Measurements from ENCODE around the gene MSN.
A peak's percentile ranks its signal among the peaks of the same experiment; 100 is the strongest.

MSN gene

DNA sequence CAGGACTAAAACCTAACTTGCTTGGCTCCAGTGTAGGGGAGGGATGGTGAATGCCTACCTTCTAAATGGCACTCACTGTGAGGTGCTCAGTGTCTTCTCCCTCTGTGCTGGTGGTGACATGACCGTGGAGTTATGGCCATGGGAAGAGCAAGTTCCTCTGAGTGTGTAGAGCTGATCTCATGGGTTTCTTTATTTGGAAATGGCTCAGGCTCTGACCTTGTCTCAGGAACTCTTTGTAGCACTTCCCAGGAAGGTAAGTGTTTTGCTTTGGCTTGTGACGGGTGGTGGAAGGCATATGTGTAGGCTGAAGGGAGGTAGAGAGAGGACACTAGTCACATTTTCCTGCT, 6.4 kb downstream of the MSN start:
- DNase-seq (ENCODE audit: low spot score) (no peak), FAIRE-seq (no peak)

DNA sequence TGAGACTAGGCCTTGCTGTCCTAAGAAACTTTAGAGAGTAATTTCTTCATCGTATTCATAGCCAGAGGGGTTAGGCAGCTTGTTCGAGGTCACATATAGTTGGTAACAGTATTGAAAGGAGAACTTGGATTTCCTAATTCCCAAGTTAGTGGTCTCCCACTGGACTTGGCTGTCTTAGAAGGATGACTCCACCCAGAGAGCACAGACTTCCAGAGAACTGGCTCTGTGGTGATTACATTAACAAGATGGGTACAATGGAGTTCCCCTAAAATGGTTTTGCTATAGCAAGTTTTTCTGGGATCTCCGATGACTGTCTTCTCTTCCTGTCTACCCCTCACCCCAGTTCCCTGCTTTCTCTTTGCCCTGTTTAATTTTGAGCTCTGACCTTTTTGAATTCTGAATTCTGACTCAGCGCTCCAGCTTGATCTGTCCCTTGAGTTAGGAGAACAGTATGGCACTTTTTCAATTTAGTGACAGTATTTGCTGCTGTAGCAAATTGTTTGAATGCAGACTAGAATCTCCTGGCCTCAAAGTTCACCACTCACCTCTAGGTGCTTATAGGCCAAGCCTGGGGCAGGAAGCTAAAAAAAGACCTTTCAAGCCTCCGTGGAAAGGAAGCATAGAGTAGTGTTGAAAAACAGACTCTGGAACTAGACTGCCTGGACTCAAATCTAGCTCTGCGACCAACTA, 6.9 kb downstream of the MSN start:
- DNase-seq (ENCODE audit: low spot score) = no peak
- FAIRE-seq = no peak

DNA sequence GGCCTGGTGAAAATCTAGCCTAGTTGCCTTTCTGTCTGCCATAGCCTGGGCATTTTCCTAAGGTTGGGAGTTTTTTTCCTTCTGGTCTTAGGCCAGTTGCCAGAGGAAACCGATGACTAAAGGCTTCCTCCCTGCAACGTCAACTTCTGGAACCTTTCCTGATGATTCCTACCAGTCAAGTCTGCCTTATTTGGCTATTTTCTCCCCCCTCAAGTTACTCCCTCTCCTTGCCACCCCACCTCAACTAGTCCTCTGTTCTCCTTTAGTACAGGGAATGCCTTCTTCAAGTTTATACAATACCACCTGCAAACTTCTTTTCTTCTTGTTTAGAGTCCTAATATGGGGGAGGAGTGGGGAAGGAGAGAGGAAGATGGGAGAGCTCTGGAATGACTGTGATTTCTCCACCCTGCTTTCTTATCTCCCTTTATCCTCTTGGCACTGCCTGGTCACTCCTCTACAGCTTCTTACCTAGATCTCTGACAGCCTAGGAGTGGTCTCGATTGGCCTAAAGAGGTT, 10.6 kb downstream of the MSN start:
- DNase-seq (ENCODE audit: low spot score) = peak; percentile 72
- peak; percentile 90 for FAIRE-seq

DNA sequence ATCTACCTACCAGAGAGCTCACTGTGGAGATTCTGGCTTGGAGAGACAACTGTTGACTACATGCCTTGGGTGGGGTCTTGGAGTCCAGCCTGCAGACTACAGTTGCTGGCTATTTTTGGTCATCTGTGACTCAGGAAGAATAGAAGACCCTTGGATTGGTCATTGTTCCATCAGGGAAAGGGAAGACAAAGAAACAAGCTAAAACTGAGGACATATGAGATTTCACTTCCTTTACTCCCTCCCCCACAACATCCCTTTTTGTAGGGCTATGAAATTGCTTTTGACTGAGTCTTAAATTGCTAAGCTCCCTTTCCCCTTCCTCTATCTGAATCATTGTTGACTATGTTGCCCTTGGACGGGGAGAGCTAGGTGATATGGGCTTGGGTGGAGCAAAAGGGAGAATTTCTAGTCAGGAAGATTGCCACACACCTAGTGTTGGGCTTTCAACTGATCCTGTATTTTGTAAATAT, 11.7 kb downstream of the MSN start:
- FAIRE-seq (no peak), DNase-seq (ENCODE audit: low spot score) (peak; percentile 68)

DNA sequence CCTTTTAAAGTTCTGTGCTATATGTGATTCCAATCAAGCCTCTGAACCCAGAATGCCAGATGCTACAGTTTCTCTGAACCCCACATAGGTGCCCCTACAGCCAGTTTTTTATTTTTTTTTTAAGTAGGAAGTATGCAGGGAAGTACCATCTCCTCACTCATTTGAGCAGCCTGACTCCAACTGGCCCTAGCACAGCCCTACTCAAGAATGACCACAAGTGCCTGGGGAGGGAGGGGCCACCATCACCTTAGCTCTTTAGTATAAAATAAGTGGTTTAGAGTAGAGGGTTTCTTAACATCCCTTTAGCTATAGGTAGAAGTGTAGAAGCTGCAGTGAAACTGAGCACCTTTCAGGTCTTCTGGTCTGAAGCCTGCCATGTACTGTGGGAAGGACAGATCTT, 14.4 kb downstream of the MSN start:
- FAIRE-seq = no peak
- no peak for DNase-seq (ENCODE audit: low spot score)

DNA sequence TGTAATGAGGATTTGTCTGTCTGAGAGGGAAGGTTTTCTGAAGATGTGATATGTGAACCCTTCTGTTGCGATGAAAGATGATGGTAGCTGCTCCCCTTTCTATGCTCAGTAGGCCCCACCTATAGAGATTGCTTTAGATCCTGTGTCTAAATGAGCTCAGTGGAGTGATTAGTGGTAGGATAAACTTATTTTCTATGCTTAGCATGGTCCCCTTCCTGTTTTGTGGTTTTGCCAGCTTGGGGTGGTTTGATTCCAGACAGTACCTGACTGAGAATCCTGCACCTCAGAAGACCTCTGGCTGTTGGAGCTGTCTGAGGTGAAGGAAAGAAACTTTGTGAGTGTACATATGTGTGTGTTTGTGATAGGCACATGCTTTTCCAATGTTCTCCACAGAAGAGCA, 17.7 kb downstream of the MSN start:
- FAIRE-seq = no peak

DNA sequence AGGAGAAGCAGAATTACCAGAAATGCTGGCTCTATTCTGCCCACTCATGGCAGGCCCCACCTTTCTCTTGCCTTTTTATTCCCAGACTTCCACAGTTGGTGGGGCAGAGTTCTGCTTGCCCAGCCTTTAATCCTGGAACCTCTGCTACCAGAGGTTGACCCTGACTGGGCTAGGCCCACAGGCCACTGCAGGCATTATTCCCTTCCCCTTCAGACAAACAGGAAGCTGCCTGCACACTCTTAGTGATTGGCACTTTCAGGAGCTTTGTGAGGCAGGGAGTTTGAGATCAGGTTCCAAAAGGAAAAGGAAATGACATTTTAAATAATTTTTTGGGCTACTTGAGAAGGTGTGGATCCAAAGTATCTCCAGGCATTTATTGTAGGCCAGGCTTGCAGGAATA, 18.8 kb downstream of the MSN start:
- FAIRE-seq (no peak), DNase-seq (ENCODE audit: low spot score) (no peak)

More for the DNA sequence above, 17.7 kb downstream of the MSN start:
- no peak for DNase-seq (ENCODE audit: low spot score)

DNA sequence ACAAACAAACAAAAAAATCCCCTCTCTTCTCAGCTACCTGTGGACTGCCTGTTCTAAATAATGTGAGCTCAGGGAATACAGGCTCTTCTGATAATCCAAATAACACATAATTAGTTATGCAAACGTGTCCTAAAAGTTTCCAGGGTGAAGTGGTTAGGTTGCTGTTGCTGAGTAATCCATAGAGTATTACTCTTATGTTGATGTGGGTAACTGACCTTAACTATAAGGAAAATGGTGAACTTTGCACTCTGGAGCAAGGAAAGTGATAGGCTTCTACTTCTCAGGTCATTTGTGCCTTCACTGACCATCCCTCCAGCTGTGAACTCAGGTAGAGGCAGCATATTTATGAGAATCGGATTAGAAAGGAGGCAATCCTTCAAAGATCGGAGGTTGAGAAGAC, 19.9 kb downstream of the MSN start:
- no peak for FAIRE-seq
- no peak for DNase-seq (ENCODE audit: low spot score)

DNA sequence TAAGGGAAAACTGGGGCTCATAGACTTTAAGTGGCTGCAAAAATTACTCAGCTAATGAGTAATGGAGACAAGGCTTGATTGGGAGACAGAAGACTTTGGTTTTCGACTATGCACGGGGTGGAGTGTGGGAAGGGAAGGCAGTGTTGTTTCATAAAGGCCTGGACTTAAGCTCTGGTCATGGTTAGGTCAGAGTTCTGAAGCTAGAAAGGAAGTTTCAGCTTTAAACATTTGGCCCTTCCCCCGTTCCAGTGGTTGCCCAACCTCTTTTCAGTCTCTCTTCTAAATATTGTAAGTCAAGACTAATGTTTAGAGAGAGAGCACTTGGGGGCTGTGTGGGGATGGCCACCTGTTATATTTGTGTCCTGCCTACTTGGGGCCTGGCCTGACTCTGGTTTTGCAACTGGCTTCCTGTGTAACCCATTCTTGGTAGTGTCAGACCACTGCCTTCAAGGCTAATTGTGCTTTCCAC, 21.0 kb downstream of the MSN start:
- no peak for FAIRE-seq
- no peak for DNase-seq (ENCODE audit: low spot score)

DNA sequence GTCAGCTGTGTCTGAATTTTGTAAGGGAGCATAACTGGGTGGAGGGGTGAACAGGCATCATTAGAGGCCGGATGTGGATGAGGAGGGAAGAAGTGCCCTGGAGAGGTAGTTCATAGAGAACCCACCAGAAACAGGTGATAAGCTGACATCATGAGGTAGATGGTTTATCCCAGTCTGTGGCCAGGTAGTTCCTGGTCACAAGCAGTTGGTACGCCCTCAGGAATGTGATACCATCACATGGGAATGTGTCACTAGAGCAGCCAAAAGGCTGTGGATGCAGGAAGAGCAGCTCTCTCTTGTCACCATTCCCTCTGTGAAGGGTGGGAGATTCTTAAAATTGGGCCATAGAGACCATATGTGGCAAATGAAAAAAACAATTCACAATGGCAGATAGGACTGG, 21.9 kb downstream of the MSN start:
- peak; percentile 10 for FAIRE-seq
- peak; percentile 49 for DNase-seq (ENCODE audit: low spot score)

DNA sequence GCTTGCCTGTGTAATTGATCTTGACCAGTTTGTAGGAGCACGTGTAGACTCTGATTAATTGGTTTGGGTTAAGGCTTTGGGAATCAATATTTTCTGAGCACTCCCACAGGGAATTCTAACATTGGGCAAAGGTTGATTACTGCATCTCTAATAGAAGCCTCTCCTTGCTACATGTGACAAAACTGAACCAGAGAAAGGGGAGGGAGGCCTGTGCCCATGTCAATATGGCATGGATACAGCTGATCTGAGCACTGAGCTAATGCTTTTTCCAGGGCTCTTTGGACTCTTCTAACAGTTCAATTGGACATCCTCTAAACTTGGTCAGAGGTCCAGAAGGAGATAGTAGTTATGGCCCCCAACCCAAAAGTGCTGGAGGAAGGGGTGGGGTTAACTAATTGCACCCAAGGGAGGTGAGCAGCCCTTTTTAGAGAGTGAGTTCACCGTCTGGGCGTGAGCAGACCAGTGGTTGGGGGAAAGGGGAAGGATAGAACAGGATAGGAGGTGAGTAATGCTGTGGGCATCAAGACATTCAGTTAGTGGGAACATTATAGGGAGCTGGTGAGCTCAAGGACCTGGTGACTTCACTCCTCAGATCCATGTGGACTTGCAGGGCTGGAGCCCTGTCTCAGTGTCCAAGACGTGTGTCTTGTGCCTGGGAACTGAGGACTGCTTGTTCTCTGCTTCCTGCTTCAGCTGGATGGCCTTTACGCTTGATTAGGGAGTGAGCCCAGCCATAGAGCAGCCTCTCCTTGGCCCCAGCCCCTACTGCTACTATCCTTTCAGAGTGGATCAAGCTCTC, 22.8 kb downstream of the MSN start:
- FAIRE-seq = peak; percentile 88
- peak; percentile 85 for DNase-seq (ENCODE audit: low spot score)

DNA sequence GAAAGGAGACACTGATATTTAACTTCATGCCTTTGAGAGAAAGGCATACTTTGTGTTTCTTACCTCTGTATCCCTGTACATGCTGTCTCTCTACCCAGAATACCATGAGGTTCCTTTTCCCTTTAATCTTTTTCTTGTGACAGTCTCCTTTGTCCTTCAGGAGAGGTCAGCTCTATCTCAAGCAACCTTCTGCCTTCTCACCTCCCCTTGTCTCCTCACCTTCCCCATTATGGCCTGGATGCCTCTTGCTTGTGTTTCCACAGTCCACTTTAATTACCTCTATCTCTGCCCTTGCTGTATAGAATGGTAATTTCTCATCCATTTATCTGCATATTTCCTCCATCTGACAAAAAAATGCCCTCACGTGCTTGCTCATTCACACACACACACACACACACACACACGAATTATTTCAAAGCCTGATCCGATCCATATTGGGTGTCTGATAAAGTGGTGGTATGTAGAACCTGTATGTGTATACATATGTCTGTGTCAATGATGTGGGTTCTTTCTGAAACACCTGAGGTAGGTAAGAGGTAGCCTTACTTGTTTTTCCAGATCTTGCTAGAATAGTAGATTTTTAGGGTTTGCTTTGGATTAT, 28.5 kb downstream of the MSN start:
- no peak for FAIRE-seq
- DNase-seq (ENCODE audit: low spot score) = no peak

DNA sequence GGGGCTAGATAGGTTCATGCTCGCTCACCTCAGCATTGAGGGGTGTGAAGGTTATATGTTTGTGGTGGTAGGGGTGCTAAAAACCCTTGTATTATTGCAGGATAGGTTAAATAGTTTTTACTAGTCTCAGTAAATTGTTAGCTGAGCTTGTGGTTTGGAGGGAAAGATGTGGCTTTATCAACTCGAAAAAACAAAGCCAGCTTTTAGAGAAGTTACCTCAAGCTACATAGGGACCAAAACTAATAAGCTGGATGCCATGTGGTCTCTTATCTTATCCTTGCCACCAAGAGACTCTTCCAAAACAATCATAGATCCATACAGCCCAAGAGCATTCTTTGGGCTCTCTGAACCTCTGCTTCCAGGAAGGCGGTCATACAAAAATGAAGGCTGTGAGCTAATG, 29.2 kb downstream of the MSN start:
- DNase-seq (ENCODE audit: low spot score) (no peak), FAIRE-seq (no peak)

DNA sequence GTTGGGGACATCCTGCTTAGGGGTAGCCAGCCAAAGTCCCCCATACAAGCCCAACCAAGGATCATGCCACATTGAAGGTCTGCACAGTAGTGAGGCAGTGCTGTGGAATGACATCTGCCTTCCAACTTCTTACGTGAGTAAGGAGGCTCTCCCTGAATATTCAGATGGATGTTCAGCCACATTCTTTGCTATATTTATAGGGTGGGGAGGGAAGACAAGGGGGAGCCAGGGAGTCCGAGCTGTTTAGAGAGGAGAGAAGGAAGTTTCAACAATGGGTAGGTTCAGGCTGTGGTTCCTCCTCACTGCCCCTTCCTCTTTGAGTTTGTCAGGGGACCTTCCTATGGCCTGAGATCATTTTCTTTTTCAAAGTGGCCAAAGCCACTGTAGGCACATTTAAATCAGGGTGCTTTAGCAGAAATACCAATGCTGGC, 29.8 kb downstream of the MSN start:
- no peak for FAIRE-seq
- no peak for DNase-seq (ENCODE audit: low spot score)

DNA sequence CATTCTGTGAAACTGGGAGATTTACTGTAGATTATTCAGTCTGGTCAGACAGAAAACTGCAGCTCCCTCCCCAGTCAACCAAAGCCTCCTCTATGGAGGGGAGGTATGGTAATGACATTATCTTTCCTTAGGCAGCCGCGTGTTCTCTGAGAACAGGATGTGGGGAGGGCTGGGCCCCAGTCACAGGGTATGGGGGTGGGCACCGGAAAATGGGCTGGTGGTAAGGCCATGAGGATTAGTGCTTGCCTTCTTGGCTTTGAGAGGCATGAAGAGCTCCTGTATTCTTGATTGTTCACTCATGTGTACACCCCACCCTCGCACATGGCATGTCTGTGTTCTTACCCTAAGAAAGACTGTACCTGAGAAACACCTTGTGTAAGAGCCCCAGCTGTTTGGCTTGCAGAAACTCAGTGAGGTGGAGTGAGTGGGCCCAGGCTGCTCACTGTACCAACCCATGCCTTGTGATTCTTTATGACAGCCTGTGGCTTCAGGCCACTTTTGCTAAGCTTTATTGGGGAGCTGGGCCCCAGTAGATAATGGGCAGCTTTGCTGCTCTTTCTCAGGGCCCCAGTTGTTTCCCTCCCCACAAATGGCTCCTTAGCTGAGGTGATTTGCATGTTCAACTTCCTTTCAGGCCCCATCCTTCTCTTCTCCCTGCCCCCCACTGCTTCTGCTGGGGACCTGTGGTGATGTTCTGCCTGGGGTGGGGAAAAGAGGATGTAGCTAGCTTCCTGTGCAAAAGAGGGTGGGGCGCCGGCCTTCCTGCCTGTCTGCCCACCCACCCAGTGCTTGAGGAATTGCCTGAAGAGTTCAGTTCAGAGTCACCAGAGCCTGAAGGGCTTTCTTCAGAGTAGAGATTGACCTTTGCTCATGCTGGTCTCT, 30.7 kb downstream of the MSN start:
- peak; percentile 51 for DNase-seq (ENCODE audit: low spot score)
- FAIRE-seq = peak; percentile 76

DNA sequence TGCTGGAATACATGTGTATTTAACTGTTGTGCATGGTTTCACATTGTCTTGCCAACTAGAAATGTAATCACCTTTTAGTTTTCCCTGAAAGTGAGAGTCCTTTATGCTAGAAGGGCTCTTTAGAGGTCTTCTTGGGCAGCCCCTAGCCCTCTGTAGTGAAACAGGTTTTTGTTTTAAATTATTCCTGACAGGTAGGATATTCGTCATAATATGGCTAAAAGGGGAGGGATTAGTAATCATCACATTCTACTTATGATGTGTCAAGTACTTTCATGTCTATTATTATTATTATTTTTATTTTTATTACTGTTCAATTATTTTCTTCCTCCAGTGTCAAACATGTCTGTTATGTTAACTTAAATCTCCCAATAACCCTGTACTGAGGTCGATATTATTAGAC, 35.5 kb downstream of the MSN start:
- DNase-seq (ENCODE audit: low spot score) = no peak
- FAIRE-seq = no peak

DNA sequence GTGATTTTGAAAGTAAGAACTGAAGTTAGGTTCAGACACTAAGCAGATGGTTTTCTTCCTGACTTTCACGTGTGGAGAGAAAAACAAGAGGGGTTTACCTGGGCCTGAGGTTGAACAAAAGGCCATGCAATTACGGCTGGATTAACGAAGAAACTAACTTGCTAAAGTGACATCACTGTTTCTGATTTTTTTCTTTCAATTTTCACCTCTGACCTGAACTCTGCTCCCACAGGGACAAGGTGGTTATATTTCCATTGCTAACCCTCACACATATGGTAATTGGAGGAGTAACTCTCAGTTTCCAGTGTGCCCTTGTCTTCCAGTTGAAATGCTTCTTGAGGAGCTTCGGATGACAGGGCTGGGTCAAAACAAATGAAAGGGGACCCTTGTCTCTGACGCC, 38.0 kb downstream of the MSN start:
- FAIRE-seq (no peak), DNase-seq (ENCODE audit: low spot score) (no peak)

DNA sequence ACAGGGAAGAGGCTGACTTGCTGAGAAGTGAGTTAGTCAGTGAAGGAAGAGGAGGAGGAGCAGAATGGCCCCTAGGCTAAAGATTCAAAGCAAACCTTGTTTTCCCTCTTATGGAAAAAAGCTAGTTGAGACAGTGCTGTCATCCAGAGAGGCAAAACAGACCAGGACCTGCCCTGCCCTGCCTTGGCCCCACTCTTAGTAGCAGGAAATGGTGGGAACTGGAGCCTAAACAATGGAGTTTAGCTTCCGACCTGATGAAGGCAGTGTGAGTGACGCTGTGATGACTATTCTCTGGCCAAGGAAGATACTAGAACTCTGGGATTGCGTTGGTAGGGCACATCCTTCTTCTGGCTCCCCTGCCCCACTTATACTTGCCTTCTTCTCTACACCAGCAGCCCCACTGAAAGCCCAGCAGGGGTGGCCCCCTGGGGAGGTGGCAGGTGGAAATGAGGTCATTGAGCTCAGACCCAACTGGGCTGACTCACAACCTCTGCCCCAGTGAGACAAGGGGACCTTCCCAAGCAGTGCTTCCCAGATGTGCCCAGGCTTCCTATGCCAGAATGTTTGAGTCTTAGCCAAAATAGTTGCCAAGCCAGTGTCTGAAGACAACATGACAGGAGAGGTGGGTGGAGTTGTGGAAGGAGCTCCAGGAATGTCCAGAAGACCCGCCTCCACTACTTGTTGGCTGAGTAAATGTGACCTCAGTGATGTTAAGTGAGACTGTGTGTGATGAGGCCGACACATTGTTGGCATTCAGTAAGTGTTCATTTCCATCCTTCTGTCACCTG, 38.8 kb downstream of the MSN start:
- FAIRE-seq (peak; percentile 89), DNase-seq (ENCODE audit: low spot score) (peak; percentile 92)

DNA sequence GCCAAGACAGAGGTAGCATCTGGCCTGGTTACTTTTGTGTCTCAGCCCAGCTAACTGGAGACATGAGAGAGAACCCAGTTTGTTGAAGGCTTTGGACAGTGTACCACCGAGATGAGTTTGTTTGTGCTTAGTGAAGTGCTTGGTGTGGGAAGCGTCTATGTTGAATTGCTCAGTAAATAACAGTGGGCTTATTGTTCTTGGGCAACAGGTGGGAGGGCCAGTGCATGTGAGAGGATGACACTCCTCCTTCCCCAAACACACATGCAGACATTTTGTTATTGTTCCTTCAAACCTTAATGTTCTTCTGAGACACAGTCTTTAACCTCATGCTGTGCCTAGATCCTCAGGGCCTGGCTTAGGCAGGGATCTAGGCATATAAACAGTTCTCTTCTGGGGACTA, 39.7 kb downstream of the MSN start:
- DNase-seq (ENCODE audit: low spot score) = no peak
- FAIRE-seq = no peak

DNA sequence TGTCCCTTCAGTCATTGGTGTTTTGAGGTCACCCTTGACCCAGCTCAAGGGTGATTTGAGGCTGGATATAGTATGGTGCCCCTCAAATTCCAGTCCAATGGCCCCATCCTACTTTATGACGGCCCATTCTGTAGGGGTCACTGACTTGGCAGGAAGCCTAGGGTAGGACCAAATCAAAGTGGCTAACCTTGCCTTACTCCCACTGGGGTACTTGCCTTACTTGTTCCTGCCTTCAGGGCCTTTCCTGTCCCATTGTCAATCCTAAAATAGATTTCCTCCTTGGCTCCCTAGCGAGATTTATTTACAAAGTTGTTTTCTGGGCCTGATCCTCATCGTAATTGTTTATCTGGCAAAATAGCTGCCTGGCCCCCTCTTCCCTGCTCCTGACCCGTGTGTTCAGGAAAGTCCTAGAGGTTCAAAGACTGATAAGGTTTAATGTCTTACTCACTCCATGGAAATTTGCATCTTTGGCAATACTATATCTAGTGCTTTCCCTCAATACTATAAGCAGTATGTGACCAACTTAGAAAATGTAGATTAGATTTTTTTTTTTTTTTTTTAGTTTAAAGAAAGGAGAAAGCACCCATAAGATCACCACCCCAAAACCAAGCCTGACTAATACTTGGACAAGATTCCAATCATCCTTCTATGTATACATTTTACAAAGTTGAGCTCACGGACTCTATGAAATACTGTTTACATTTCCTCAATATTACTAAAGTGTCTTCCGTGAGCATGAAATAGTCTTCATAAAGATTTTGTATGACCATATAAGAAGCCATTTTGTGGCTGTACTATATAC, 44.8 kb downstream of the MSN start:
- no peak for FAIRE-seq
- DNase-seq (ENCODE audit: low spot score) = no peak
